ENCODE data around the gene NUCB1. TPM values are rescaled to one million over a fixed set of nuclear protein-coding genes. Genes with fewer than 3 reads are reported as not detected.
"Not testable (repeated sequence)": the region's sequence is repeated elsewhere in the genome, so short reads cannot be mapped to it uniquely, and the experiment has no call there.

The NUCB1 gene
- total and polyA plus RNA-seq, 5 donors from 2014 or later: 72.8 to 133 (median 88.3) TPM

DNA sequence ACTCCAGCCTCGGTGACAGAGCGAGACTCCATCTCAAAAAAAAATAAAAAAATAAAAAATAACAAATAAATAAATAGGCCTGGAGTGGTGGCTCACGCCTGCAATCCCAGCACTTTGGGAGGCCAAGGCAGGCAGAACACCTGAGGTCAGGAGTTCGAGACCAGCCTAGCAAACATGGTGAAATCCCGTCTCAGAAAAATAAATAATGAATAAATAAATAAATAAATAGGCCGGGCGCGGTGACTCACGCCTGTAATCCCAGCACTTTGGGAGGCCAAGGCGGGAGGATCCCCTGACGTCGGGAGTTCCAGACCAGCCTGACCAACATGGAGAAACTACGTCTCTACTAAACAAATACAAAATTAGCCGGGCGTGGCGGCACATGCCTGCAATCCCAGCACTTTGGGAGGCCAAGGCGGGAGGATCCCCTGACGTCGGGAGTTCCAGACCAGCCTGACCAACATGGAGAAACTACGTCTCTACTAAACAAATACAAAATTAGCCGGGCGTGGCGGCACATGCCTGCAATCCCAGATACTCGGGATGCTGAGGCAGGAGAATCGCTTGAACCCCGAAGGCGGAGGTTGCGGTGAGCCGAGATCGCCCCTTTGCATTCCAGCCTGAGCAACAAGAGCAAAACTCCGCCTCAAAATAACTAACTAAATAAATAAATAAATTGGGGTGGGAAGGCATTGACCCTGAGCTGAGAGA, 28.5 kb upstream of the NUCB1 start:
- Mint-ChIP-seq H3K4me1 (peaks cover 6 to 43% (median 33%) of the 10 kb centered on the region in 4 donors), H3K4me3 (peak overlapping the region; percentile 98 to 100 (median 99)), H3K27me3 (peaks cover 28% of the 10 kb centered on the region), H3K27ac (peak overlapping the region; percentile 99 to 100 (median 100)), H3K36me3 (peaks cover 26% of the 10 kb centered on the region)
- Histone ChIP-seq H3K36me3 (ENCODE audit: control insufficient read depth, insufficient read depth, low read length) (peaks cover 26% of the 10 kb centered on the region), H3K4me1 (ENCODE audit: control insufficient read depth, insufficient read depth, low read length, poor library complexity, severe bottlenecking) (peaks cover 41% of the 10 kb centered on the region), H3K27ac (ENCODE audit: insufficient read depth, low read length, poor library complexity, severe bottlenecking) (peak overlapping the region; percentile 100), H3K4me3 (ENCODE audit: low read depth, low read length) (peak overlapping the region; percentile 100)
- not testable (repeated sequence) for H3K9me3 Mint-ChIP-seq; H3K9me3 ChIP-seq (ENCODE audit: control insufficient read depth in 2 of 2, low read length in 2 of 2); ATAC-seq (ENCODE audit: low read depth in 2 of 2); H3K27me3 ChIP-seq (ENCODE audit: control insufficient read depth, insufficient read depth, low read length); DNase-seq

DNA sequence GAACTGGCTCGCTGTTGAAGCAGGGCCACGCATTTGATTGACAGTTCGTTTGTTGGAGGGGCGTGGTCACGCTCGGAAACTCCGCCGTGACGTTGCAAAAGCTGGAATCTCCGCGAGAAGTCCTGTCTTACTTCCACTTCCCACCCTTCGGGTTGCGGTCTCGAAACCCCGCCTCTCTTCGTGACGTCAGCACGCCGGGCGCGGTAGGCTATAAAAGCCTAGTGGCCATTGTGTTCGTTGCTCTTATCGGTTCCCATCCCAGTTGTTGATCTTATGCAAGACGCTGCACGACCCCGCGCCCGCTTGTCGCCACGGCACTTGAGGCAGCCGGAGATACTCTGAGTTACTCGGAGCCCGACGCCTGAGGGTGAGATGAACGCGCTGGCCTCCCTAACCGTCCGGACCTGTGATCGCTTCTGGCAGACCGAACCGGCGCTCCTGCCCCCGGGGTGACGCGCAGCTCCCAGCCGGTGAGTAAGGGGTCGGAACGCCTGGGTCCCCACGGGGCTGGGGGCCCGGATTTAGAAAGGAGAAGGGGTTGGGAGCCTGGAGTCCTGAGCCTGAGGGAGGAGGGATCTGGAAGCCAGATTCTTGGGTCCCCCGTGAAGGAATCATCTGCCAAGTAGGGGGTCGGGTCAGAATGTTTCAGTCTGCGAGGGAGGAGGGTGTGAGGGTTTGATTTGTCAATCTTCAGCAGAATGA, 27.8 kb upstream of the NUCB1 start, which contains the start of gene PPP1R15A:
PPP1R15A (plus strand) TSS at position 240 of the 702 bp plus-strand sequence. CDS start 813 bp downstream, outside the sequence.
- DNase-seq (peak; percentile 96 to 97 (median 97)), ATAC-seq (ENCODE audit: low read depth in 2 of 2) (peak; percentile 37 to 46)
- Histone ChIP-seq H3K4me1 (ENCODE audit: control insufficient read depth, insufficient read depth, low read length, poor library complexity, severe bottlenecking) (peaks cover 42% of the 10 kb centered on the region), H3K4me3 (ENCODE audit: low read depth, low read length) (peak within 1 kb of the TSS; percentile 100), H3K9me3 (ENCODE audit: control insufficient read depth in 2 of 2, low read length in 2 of 2) (no peaks in the 10 kb centered on the region), H3K27me3 (ENCODE audit: control insufficient read depth, insufficient read depth, low read length) (no peaks in the 10 kb centered on the region), H3K36me3 (ENCODE audit: control insufficient read depth, insufficient read depth, low read length) (peaks cover 26% of the 10 kb centered on the region), H3K27ac (ENCODE audit: insufficient read depth, low read length, poor library complexity, severe bottlenecking) (peak within 1 kb of the TSS; percentile 100)
- peaks cover 0 to 2% (median 0%) of the 10 kb centered on the region in 7 donors for H3K9me3 Mint-ChIP-seq
- peaks cover 6 to 44% (median 34%) of the 10 kb centered on the region in 4 donors for H3K4me1 Mint-ChIP-seq
- H3K27ac Mint-ChIP-seq: peak within 1 kb of the TSS; percentile 99 to 100 (median 100)
- H3K27me3 Mint-ChIP-seq: peaks cover 28% of the 10 kb centered on the region
- peak within 1 kb of the TSS; percentile 98 to 100 (median 99) for H3K4me3 Mint-ChIP-seq
- peaks cover 26% of the 10 kb centered on the region for H3K36me3 Mint-ChIP-seq

DNA sequence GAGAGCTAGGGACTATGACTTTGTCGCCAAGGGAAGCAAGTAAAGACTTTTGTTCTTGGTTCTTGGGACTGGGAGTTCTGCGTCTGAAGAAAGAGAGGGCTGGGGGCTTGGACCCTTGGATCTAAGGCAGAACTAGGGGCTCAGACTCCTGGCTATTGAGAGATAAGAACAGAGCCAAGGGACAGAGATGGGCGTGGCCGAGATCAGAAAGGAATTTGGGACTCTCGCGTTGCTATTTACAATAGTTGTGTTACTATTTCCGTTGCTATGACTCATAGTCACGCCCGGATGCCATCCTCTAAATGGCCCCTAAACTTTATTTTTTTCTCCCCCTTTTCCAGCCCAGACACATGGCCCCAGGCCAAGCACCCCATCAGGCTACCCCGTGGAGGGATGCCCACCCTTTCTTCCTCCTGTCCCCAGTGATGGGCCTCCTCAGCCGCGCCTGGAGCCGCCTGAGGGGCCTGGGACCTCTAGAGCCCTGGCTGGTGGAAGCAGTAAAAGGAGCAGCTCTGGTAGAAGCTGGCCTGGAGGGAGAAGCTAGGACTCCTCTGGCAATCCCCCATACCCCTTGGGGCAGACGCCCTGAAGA, 27.1 kb upstream of the NUCB1 start:
- no peaks in the 10 kb centered on the region for H3K9me3 ChIP-seq (ENCODE audit: control insufficient read depth in 2 of 2, low read length in 2 of 2)
- DNase-seq: peak; percentile 74 to 89 (median 85)

DNA sequence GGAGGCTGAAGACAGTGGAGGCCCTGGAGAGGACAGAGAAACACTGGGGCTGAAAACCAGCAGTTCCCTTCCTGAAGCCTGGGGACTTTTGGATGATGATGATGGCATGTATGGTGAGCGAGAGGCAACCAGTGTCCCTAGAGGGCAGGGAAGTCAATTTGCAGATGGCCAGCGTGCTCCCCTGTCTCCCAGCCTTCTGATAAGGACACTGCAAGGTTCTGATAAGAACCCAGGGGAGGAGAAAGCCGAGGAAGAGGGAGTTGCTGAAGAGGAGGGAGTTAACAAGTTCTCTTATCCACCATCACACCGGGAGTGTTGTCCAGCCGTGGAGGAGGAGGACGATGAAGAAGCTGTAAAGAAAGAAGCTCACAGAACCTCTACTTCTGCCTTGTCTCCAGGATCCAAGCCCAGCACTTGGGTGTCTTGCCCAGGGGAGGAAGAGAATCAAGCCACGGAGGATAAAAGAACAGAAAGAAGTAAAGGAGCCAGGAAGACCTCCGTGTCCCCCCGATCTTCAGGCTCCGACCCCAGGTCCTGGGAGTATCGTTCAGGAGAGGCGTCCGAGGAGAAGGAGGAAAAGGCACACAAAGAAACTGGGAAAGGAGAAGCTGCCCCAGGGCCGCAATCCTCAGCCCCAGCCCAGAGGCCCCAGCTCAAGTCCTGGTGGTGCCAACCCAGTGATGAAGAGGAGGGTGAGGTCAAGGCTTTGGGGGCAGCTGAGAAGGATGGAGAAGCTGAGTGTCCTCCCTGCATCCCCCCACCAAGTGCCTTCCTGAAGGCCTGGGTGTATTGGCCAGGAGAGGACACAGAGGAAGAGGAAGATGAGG, 26.4 kb upstream of the NUCB1 start:
- peaks cover 24% of the 10 kb centered on the region for H3K27me3 Mint-ChIP-seq
- peak in 1 of 3 donors; percentile 37 for DNase-seq
- H3K36me3 Mint-ChIP-seq: peaks cover 30% of the 10 kb centered on the region
- peaks cover 26% of the 10 kb centered on the region for H3K36me3 ChIP-seq (ENCODE audit: control insufficient read depth, insufficient read depth, low read length)
- peaks cover 8 to 54% (median 40%) of the 10 kb centered on the region in 4 donors for H3K4me1 Mint-ChIP-seq
- H3K9me3 ChIP-seq (ENCODE audit: control insufficient read depth in 2 of 2, low read length in 2 of 2): no peaks in the 10 kb centered on the region
- H3K4me3 Mint-ChIP-seq: peak overlapping the region; percentile 98 to 100 (median 99)
- H3K9me3 Mint-ChIP-seq: peaks cover 0 to 2% (median 0%) of the 10 kb centered on the region in 7 donors
- H3K27me3 ChIP-seq (ENCODE audit: control insufficient read depth, insufficient read depth, low read length): no peaks in the 10 kb centered on the region
- ATAC-seq (ENCODE audit: low read depth in 2 of 2): no peak
- peaks cover 42% of the 10 kb centered on the region for H3K4me1 ChIP-seq (ENCODE audit: control insufficient read depth, insufficient read depth, low read length, poor library complexity, severe bottlenecking)
- peak overlapping the region; percentile 100 for H3K27ac ChIP-seq (ENCODE audit: insufficient read depth, low read length, poor library complexity, severe bottlenecking)
- peak overlapping the region; percentile 100 for H3K4me3 ChIP-seq (ENCODE audit: low read depth, low read length)
- H3K27ac Mint-ChIP-seq: peak overlapping the region; percentile 99 to 100 (median 100)

More for the DNA sequence above, 27.1 kb upstream of the NUCB1 start:
- peak; percentile 38 to 43 for ATAC-seq (ENCODE audit: low read depth in 2 of 2)
- peaks cover 6 to 51% (median 37%) of the 10 kb centered on the region in 4 donors for H3K4me1 Mint-ChIP-seq
- H3K4me3 ChIP-seq (ENCODE audit: low read depth, low read length): peak overlapping the region; percentile 100
- H3K27me3 ChIP-seq (ENCODE audit: control insufficient read depth, insufficient read depth, low read length): no peaks in the 10 kb centered on the region
- peak overlapping the region; percentile 100 for H3K27ac ChIP-seq (ENCODE audit: insufficient read depth, low read length, poor library complexity, severe bottlenecking)
- H3K4me3 Mint-ChIP-seq: peak overlapping the region; percentile 98 to 100 (median 99)
- H3K36me3 Mint-ChIP-seq: peaks cover 26% of the 10 kb centered on the region
- peaks cover 0 to 2% (median 0%) of the 10 kb centered on the region in 7 donors for H3K9me3 Mint-ChIP-seq
- H3K4me1 ChIP-seq (ENCODE audit: control insufficient read depth, insufficient read depth, low read length, poor library complexity, severe bottlenecking): peaks cover 42% of the 10 kb centered on the region
- peaks cover 26% of the 10 kb centered on the region for H3K36me3 ChIP-seq (ENCODE audit: control insufficient read depth, insufficient read depth, low read length)
- peaks cover 28% of the 10 kb centered on the region for H3K27me3 Mint-ChIP-seq
- peak overlapping the region; percentile 99 to 100 (median 100) for H3K27ac Mint-ChIP-seq

DNA sequence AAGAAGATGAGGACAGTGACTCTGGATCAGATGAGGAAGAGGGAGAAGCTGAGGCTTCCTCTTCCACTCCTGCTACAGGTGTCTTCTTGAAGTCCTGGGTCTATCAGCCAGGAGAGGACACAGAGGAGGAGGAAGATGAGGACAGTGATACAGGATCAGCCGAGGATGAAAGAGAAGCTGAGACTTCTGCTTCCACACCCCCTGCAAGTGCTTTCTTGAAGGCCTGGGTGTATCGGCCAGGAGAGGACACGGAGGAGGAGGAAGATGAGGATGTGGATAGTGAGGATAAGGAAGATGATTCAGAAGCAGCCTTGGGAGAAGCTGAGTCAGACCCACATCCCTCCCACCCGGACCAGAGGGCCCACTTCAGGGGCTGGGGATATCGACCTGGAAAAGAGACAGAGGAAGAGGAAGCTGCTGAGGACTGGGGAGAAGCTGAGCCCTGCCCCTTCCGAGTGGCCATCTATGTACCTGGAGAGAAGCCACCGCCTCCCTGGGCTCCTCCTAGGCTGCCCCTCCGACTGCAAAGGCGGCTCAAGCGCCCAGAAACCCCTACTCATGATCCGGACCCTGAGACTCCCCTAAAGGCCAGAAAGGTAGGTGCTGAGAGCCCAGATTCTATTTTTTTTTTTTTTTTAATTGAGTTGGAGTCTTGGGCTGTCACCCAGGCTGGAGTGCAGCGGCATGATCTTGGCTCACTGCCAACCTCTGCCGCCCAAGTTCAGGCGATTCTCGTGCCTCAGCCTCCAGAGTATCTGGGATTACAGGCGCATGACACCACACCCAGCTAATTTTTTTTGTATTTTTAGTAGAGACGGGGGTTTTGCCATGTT, 25.6 kb upstream of the NUCB1 start:
- H3K4me1 Mint-ChIP-seq: peaks cover 11 to 54% (median 42%) of the 10 kb centered on the region in 4 donors
- H3K27ac Mint-ChIP-seq: peak overlapping the region; percentile 99 to 100 (median 99)
- Histone ChIP-seq H3K9me3 (ENCODE audit: control insufficient read depth in 2 of 2, low read length in 2 of 2) (no peaks in the 10 kb centered on the region), H3K4me3 (ENCODE audit: low read depth, low read length) (peak overlapping the region; percentile 100), H3K36me3 (ENCODE audit: control insufficient read depth, insufficient read depth, low read length) (peaks cover 26% of the 10 kb centered on the region), H3K27ac (ENCODE audit: insufficient read depth, low read length, poor library complexity, severe bottlenecking) (peak overlapping the region; percentile 100), H3K4me1 (ENCODE audit: control insufficient read depth, insufficient read depth, low read length, poor library complexity, severe bottlenecking) (peaks cover 42% of the 10 kb centered on the region), H3K27me3 (ENCODE audit: control insufficient read depth, insufficient read depth, low read length) (no peaks in the 10 kb centered on the region)
- DNase-seq (peak; percentile 22 to 40 (median 35)), ATAC-seq (ENCODE audit: low read depth in 2 of 2) (no peak)
- H3K9me3 Mint-ChIP-seq: peaks cover 0 to 2% (median 0%) of the 10 kb centered on the region in 7 donors
- H3K36me3 Mint-ChIP-seq: peaks cover 31% of the 10 kb centered on the region
- peak overlapping the region; percentile 98 to 100 (median 99) for H3K4me3 Mint-ChIP-seq
- peaks cover 21% of the 10 kb centered on the region for H3K27me3 Mint-ChIP-seq

DNA sequence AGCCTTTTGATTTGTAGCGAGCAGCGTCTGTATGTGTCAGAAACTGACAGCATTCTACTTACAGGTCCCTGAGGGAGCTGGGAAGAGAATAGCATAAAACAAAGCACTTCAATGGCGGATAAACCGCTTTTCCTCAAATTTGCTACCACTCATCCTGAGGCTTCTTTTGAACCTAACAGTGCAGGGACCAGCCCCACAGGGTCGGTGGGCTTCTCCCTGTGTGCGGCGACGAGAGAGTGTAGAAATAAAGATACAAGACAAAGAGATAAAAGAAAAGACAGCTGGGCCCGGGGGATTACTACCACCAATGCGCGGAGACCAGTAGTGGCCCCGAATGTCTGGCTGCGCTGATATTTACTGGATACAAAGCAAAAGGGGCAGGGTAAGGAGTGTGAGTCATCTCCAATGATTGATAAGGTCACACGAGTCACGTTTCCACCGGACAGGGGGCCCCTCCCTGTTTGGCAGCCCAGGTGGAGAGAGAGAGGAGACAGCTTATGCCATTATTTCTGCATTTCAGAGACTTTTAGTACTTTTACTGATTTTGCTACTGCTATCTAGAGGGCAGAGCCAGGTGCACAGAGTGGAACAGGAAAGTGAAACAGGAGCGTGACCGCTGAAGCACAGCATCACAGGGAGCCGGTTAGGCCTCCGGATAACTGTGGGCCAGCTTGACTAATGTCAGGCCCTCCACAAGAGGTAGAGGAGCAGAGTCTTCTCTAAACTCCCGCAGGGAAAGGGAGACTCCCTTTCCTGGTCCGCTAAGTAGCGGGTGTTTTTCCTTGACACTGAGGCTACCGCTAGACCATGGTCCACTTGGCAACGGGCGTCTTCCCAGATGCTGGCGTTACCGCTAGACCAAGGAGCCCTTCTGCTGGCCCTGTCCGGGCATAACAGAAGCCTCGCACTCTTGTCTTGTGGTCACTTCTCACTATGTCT, 23.8 kb upstream of the NUCB1 start:
- Histone ChIP-seq H3K36me3 (ENCODE audit: control insufficient read depth, insufficient read depth, low read length) (peaks cover 26% of the 10 kb centered on the region), H3K4me1 (ENCODE audit: control insufficient read depth, insufficient read depth, low read length, poor library complexity, severe bottlenecking) (peaks cover 42% of the 10 kb centered on the region), H3K4me3 (ENCODE audit: low read depth, low read length) (peak overlapping the region; percentile 100), H3K27ac (ENCODE audit: insufficient read depth, low read length, poor library complexity, severe bottlenecking) (peak overlapping the region; percentile 100)
- not testable (repeated sequence) for H3K9me3 ChIP-seq (ENCODE audit: control insufficient read depth in 2 of 2, low read length in 2 of 2); ATAC-seq (ENCODE audit: low read depth in 2 of 2); H3K27me3 ChIP-seq (ENCODE audit: control insufficient read depth, insufficient read depth, low read length); H3K9me3 Mint-ChIP-seq
- peak in 2 of 3 donors; percentile 52 to 72 for DNase-seq
- peaks cover 31% of the 10 kb centered on the region for H3K36me3 Mint-ChIP-seq
- H3K4me3 Mint-ChIP-seq: peak overlapping the region; percentile 35 to 99 (median 98)
- H3K27me3 Mint-ChIP-seq: peaks cover 21% of the 10 kb centered on the region
- peaks cover 11 to 54% (median 42%) of the 10 kb centered on the region in 4 donors for H3K4me1 Mint-ChIP-seq
- peak overlapping the region; percentile 97 to 100 (median 99) for H3K27ac Mint-ChIP-seq

All from CD4-positive, CD25-positive, alpha-beta regulatory T cell (primary cell).